Measurements from ENCODE around the gene SYNGR3. TPM values are rescaled to one million over a fixed set of nuclear protein-coding genes. Genes with fewer than 3 reads are reported as not detected.

The SYNGR3 gene
- total and polyA plus RNA-seq, 2 of the 13 experiments (the other 11 are each of a cell fraction or from before 2014, with no cell fraction given), result 0.97 to 5.7 TPM

DNA sequence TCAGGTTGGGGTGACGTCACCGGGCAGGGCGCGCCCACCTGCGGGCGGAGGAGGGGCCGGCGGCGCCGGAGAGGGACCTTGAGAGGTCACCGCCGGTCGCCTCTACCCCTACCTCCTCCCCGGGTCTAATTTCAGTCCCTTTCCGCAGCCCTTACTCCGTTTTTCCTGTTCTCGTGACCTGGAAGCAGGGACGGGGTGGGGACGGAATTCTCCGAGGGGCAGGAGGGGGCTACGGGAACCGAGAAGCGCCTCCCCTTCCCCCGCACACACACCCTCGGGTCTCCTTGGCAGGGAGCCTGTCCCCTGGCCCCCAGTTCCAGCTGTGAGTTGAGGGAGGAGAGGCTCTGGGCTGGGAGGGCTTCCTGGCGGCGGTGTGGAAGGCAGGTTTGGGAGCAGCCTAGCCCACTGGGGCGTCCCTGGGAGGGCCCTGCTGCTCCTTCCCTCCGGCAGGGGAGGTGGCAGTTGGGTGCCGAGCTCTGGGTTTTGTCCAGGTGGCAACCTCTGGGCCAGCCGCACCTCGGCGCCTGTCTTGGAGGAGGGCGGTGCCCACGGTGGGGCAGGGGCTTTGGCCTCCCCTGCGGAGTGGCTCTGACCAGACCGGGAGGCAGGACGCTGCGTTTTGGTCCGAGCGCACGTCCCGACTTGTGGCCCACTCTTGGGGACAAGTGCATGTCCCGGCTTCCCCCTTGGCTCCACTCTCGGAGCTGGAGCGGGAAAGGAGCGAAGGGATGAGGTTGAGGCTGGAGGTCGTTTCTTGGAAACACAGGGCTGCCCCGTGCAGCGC, 773 bp downstream of the SYNGR3 start (continued):
- TF ChIP-seq, protein P1, sequence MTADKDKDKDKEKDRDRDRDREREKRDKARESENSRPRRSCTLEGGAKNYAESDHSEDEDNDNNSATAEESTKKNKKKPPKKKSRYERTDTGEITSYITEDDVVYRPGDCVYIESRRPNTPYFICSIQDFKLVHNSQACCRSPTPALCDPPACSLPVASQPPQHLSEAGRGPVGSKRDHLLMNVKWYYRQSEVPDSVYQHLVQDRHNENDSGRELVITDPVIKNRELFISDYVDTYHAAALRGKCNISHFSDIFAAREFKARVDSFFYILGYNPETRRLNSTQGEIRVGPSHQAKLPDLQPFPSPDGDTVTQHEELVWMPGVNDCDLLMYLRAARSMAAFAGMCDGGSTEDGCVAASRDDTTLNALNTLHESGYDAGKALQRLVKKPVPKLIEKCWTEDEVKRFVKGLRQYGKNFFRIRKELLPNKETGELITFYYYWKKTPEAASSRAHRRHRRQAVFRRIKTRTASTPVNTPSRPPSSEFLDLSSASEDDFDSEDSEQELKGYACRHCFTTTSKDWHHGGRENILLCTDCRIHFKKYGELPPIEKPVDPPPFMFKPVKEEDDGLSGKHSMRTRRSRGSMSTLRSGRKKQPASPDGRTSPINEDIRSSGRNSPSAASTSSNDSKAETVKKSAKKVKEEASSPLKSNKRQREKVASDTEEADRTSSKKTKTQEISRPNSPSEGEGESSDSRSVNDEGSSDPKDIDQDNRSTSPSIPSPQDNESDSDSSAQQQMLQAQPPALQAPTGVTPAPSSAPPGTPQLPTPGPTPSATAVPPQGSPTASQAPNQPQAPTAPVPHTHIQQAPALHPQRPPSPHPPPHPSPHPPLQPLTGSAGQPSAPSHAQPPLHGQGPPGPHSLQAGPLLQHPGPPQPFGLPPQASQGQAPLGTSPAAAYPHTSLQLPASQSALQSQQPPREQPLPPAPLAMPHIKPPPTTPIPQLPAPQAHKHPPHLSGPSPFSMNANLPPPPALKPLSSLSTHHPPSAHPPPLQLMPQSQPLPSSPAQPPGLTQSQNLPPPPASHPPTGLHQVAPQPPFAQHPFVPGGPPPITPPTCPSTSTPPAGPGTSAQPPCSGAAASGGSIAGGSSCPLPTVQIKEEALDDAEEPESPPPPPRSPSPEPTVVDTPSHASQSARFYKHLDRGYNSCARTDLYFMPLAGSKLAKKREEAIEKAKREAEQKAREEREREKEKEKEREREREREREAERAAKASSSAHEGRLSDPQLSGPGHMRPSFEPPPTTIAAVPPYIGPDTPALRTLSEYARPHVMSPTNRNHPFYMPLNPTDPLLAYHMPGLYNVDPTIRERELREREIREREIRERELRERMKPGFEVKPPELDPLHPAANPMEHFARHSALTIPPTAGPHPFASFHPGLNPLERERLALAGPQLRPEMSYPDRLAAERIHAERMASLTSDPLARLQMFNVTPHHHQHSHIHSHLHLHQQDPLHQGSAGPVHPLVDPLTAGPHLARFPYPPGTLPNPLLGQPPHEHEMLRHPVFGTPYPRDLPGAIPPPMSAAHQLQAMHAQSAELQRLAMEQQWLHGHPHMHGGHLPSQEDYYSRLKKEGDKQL (CRISPR knock-in tag; IDR thresholded peaks at IDR 0.05; ENCODE audit: low read depth), result no peak
- TF ChIP-seq AHR (CRISPR knock-in tag; IDR thresholded peaks at IDR 0.05) (no peak), ZNF24 (IDR thresholded peaks at IDR 0.05) (no peak), SP2 (CRISPR knock-in tag; IDR thresholded peaks at IDR 0.05) (no peak), PRMT3 (CRISPR knock-in tag; IDR thresholded peaks at IDR 0.05; ENCODE audit: borderline replicate concordance, low read depth) (no peak), ZNF543 (CRISPR knock-in tag; IDR thresholded peaks at IDR 0.05) (no peak), ARNTL (CRISPR knock-in tag; IDR thresholded peaks at IDR 0.05) (no peak), FLYWCH1 (CRISPR knock-in tag; IDR thresholded peaks at IDR 0.05) (no peak), ZNF260 (CRISPR knock-in tag; IDR thresholded peaks at IDR 0.05; ENCODE audit: borderline replicate concordance, low read depth) (no peak), ZNF619 (CRISPR knock-in tag; IDR thresholded peaks at IDR 0.05) (no peak), DNMT3B (CRISPR knock-in tag; conservative IDR thresholded peaks at IDR 0.05) (no peak), ZNF337 (CRISPR knock-in tag; IDR thresholded peaks at IDR 0.05; ENCODE audit: borderline replicate concordance, low read depth) (no peak), ELF3 (CRISPR knock-in tag; IDR thresholded peaks at IDR 0.05) (no peak), KDM1A (CRISPR knock-in tag; IDR thresholded peaks at IDR 0.05) (no peak), RFXAP (CRISPR knock-in tag; IDR thresholded peaks at IDR 0.05; ENCODE audit: borderline replicate concordance) (no peak)
- TF ChIP-seq, protein P2, sequence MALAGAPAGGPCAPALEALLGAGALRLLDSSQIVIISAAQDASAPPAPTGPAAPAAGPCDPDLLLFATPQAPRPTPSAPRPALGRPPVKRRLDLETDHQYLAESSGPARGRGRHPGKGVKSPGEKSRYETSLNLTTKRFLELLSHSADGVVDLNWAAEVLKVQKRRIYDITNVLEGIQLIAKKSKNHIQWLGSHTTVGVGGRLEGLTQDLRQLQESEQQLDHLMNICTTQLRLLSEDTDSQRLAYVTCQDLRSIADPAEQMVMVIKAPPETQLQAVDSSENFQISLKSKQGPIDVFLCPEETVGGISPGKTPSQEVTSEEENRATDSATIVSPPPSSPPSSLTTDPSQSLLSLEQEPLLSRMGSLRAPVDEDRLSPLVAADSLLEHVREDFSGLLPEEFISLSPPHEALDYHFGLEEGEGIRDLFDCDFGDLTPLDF (CRISPR knock-in tag; IDR thresholded peaks at IDR 0.05), result no peak
- TF ChIP-seq, protein P3, sequence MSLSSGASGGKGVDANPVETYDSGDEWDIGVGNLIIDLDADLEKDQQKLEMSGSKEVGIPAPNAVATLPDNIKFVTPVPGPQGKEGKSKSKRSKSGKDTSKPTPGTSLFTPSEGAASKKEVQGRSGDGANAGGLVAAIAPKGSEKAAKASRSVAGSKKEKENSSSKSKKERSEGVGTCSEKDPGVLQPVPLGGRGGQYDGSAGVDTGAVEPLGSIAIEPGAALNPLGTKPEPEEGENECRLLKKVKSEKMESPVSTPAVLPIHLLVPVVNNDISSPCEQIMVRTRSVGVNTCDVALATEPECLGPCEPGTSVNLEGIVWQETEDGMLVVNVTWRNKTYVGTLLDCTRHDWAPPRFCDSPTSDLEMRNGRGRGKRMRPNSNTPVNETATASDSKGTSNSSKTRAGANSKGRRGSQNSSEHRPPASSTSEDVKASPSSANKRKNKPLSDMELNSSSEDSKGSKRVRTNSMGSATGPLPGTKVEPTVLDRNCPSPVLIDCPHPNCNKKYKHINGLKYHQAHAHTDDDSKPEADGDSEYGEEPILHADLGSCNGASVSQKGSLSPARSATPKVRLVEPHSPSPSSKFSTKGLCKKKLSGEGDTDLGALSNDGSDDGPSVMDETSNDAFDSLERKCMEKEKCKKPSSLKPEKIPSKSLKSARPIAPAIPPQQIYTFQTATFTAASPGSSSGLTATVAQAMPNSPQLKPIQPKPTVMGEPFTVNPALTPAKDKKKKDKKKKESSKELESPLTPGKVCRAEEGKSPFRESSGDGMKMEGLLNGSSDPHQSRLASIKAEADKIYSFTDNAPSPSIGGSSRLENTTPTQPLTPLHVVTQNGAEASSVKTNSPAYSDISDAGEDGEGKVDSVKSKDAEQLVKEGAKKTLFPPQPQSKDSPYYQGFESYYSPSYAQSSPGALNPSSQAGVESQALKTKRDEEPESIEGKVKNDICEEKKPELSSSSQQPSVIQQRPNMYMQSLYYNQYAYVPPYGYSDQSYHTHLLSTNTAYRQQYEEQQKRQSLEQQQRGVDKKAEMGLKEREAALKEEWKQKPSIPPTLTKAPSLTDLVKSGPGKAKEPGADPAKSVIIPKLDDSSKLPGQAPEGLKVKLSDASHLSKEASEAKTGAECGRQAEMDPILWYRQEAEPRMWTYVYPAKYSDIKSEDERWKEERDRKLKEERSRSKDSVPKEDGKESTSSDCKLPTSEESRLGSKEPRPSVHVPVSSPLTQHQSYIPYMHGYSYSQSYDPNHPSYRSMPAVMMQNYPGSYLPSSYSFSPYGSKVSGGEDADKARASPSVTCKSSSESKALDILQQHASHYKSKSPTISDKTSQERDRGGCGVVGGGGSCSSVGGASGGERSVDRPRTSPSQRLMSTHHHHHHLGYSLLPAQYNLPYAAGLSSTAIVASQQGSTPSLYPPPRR (CRISPR knock-in tag; IDR thresholded peaks at IDR 0.05; ENCODE audit: borderline replicate concordance), result no peak

Data from HepG2 (cell line).